Spinal cord (tissue), 10 donors: ENCODE results near the gene KCTD12. TPM values are rescaled to one million over a fixed set of nuclear protein-coding genes. Genes with fewer than 3 reads are reported as not detected.
A peak's percentile ranks its signal among the peaks of the same experiment; 100 is the strongest.

ENCODE experiments used
- DNase-seq, 6 donors: peaks; one replicate each; pipeline versions ENCODE4 v3.0.0 to v3.0.0-alpha.2; 2013 to 2015; ENCODE audit warnings: low spot score in 6 of 6, low read depth in 4 of 6
- H3K27ac ChIP-seq: one replicate; pipeline ENCODE4 v1.5.1; 2013; ENCODE audit warnings: low read depth, low read length, control low read depth
- H3K27me3 ChIP-seq: one replicate; pipeline ENCODE4 v1.6.1; 2013; ENCODE audit warnings: low read length; ENCODE audit not compliant: control insufficient read depth, insufficient read depth
- H3K36me3 ChIP-seq: one replicate; pipeline ENCODE4 v1.6.1; 2013; ENCODE audit warnings: low read length; ENCODE audit not compliant: control insufficient read depth, insufficient read depth
- H3K4me1 ChIP-seq: one replicate; pipeline ENCODE4 v1.6.1; 2013; ENCODE audit warnings: low read length; ENCODE audit not compliant: control insufficient read depth, insufficient read depth
- H3K4me3 ChIP-seq: one replicate; pipeline ENCODE4 v1.5.1; 2013; ENCODE audit warnings: low read depth, low read length, control low read depth
- H3K9me3 ChIP-seq: one replicate; pipeline ENCODE4 v1.6.1; 2013; ENCODE audit warnings: low read length; ENCODE audit not compliant: control insufficient read depth, insufficient read depth
- WGBS: methylation state at CpG from one replicate; pipeline ENCODE4 v1.1.5; 2013; ENCODE audit warnings: missing lambda C conversion rate; ENCODE audit not compliant: insufficient coverage; 5-methylcytosine and 5-hydroxymethylcytosine counted together
- polyA plus RNA-seq, 2 donors: library from polyadenylated mRNA; unstranded; fragments of 120-200 nt; gene quantifications; one replicate each; pipeline ENCODE4 v1.2.1, GENCODE V29; 2013; ENCODE audit not compliant: insufficient read length in 2 of 2
- total RNA-seq, 2 donors: library from RNA; depleted of rRNA in 1 of 2; stranded (reverse); fragments of 120-200 nt in 1 of 2; fragments of >200 nt in 1 of 2; gene quantifications; one replicate each; pipeline versions ENCODE4 v1.2.3 to v1.2.4, GENCODE V29; 2013 to 2014
- donor health status: healthy.

The KCTD12 gene
- total and polyA plus RNA-seq, 4 donors: 78.7 to 155 (median 96.2) TPM

DNA sequence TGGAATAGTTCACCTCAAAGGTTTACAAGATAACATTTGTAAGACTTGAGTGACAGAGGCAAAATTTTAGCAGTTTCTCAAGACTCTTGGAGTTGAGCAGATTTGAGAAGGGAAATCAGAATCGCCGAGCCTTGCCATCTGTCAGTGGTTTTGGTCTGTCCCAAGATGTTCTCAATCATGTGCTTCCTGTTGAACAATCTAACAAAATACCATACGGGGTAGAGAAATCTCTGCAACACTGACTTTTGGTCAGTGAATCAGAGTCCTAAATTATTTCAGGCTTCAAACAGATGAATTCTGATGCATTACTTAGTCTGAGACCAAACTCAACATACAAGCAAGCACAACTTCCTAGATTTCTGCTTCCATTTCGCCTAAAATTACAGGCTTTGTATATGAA, 3.8 kb downstream of the KCTD12 start:
- DNase-seq: peak in 1 of 6 donors; percentile 62
- peak overlapping the region; percentile 87 for H3K4me3 ChIP-seq
- WGBS: 75% methylated on average over 1 of the region's 4 CpGs

DNA sequence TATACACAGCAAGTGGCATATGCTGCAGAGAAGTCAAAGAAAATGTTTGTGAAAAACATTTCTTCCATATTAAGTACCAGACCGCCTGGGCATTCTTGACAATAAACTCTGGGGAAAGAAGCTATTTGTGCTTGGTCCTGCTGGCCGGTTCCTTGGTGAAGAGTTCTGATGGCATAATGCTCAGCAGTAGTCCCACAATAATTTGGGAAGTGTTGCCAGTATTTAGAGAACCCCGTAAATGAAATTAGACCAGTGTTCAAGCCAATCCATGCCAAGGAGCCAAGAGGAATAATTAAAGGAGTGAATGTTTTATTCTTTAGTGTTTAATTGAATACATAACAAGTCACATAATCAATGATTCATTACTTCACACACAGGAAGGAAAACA, 6.3 kb downstream of the KCTD12 start:
- H3K36me3 ChIP-seq: no peaks in the 10 kb centered on the region
- no peaks in the 10 kb centered on the region for H3K27me3 ChIP-seq
- peaks cover 3% of the 10 kb centered on the region for H3K4me1 ChIP-seq
- H3K9me3 ChIP-seq: no peaks in the 10 kb centered on the region
- DNase-seq: no peak
- 60% methylated on average over 1 of the region's 3 CpGs for WGBS
- H3K4me3 ChIP-seq: no peak overlapping the region
- H3K27ac ChIP-seq: no peak overlapping the region

More for the DNA sequence above, 3.8 kb downstream of the KCTD12 start:
- no peaks in the 10 kb centered on the region for H3K9me3 ChIP-seq
- peaks cover 4% of the 10 kb centered on the region for H3K27me3 ChIP-seq
- H3K4me1 ChIP-seq: peaks cover 16% of the 10 kb centered on the region
- no peak overlapping the region for H3K27ac ChIP-seq
- no peaks in the 10 kb centered on the region for H3K36me3 ChIP-seq

DNA sequence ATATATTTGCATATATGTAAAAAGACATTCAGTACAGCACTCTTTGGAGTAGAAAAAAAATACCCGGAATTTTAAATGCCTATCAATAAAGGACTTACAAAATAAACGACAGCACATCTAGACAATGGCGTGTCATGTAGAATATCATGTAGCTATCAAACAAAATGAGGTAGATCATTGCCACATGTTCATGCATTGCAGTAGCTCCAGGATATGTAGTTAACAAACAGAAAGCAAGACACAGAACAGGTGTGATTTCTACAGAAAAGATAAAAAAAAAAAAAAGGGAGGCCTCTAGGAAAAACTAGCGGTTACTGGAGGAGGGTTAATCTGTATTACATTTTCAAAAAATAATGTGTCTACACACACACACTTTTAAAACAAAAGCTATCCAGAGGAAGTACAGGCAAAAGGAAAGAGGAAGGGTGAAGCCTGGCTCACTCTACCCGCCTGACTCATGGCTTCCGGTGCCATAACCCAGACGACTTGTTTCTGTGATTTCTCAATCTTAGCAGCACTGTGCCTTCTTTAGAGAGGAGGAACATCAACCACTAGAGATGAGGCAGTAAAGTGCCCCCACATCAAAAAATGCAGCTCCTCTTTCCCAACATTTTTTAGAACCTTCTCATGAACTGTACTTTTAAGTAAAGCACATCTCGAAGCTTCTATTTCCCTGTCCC, 6.9 kb downstream of the KCTD12 start:
- DNase-seq: peak in 1 of 6 donors; percentile 40
- H3K27ac ChIP-seq: no peak overlapping the region

DNA sequence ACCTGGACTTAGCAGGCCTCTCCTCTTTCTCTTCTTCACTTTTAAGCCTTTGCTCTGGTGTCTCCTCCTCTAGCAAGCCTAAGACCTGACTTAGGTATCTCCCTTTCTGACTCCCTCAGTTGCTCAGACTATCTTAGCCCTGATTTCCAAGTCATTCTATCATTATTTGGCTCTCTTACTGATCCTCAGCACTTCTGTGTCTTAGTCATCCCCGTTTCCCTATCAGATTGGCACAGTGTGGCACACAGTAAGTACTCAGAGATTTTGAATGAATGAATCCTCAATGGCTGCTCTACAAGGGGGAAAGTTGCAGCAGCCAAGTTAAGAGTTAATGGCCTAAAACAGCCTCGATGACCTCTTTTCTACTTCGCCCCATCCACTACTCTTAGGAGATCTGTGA, 8.2 kb downstream of the KCTD12 start:
- H3K9me3 ChIP-seq: no peaks in the 10 kb centered on the region
- 100% methylated on average over 1 of the region's 3 CpGs for WGBS
- H3K4me1 ChIP-seq: no peaks in the 10 kb centered on the region
- H3K4me3 ChIP-seq: no peak overlapping the region
- DNase-seq: no peak
- no peaks in the 10 kb centered on the region for H3K27me3 ChIP-seq
- no peak overlapping the region for H3K27ac ChIP-seq
- no peaks in the 10 kb centered on the region for H3K36me3 ChIP-seq

More for the DNA sequence above, 6.9 kb downstream of the KCTD12 start:
- H3K4me3 ChIP-seq: no peak overlapping the region
- 79% methylated on average over 4 of the region's 8 CpGs for WGBS
- H3K36me3 ChIP-seq: no peaks in the 10 kb centered on the region
- no peaks in the 10 kb centered on the region for H3K9me3 ChIP-seq
- H3K4me1 ChIP-seq: no peaks in the 10 kb centered on the region
- H3K27me3 ChIP-seq: no peaks in the 10 kb centered on the region

DNA sequence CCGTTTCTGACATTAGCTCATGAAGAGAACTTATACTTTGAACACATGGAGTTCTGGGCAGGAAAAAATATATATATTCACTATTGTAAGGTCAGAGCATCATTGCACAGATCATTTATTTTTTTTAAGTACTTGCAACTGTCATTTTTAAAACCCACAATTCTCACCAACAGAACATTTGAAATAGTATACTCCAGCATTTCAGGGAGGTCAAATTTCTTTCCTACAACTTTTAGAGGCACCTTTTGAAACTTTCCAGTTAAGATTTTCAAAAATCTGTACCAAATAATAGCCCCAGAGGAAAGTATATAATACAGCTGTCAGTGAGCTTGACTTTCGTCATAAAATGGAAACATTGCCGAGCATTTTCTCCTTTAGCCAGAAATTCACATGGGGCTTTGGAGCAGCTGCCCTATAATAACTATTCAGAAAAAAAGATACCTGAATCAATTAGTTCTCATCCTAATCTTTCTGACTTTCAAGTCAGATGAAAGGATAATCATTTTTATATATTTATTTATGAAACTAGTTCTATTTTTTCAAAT, 10.9 kb downstream of the KCTD12 start:
- Histone ChIP-seq H3K27ac (no peak overlapping the region), H3K4me3 (no peak overlapping the region), H3K36me3 (no peaks in the 10 kb centered on the region), H3K4me1 (no peaks in the 10 kb centered on the region), H3K9me3 (no peaks in the 10 kb centered on the region), H3K27me3 (no peaks in the 10 kb centered on the region)
- no peak for DNase-seq
- 100% methylated on average over 2 of the region's 3 CpGs for WGBS

DNA sequence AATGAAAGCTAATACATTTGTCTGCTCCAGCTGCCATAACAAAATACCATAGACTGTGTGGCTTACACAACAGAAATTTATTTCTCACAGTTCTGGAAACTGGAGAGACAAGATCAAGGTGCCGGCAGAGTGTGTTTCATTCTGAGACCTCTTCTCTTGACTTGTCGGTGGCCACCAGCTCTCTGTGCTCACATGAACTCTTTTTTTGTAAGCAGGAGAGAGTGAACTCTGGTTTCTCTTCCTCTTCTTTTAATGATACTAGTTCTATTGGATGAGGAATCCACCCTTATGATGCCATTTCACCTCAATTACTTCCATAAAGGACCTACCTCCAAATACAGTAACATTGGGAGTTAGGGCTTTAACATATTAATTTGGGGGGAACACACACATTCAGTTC, 11.7 kb downstream of the KCTD12 start:
- H3K4me1 ChIP-seq: no peaks in the 10 kb centered on the region
- H3K9me3 ChIP-seq: no peaks in the 10 kb centered on the region
- no peaks in the 10 kb centered on the region for H3K27me3 ChIP-seq
- DNase-seq: no peak
- no peak overlapping the region for H3K27ac ChIP-seq
- H3K4me3 ChIP-seq: no peak overlapping the region
- H3K36me3 ChIP-seq: no peaks in the 10 kb centered on the region
- 100% methylated on average over 1 of the region's 2 CpGs for WGBS

DNA sequence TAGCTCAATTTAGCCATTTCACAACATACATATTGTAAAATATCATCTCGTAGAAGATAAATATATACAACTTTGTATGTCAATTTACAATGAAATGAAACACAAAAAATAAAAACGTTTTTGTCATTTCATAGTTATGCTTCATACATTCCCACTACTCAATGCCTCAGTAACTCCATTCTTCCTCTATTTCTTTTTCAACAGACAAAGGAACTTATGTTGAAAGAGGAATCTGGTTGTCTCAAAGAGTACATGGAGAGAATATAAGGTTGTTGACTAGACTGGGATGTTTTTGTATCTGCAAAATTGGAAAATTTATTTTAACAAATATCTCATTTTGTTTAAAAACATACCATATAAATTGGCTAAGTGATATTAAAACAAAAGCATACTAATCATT, 12.8 kb downstream of the KCTD12 start:
- Histone ChIP-seq H3K4me1 (no peaks in the 10 kb centered on the region), H3K4me3 (no peak overlapping the region), H3K27ac (peak overlapping the region; percentile 74), H3K9me3 (no peaks in the 10 kb centered on the region), H3K36me3 (no peaks in the 10 kb centered on the region), H3K27me3 (no peaks in the 10 kb centered on the region)
- no CpG with 5 or more reads among the region's 2 CpGs for WGBS
- no peak for DNase-seq

DNA sequence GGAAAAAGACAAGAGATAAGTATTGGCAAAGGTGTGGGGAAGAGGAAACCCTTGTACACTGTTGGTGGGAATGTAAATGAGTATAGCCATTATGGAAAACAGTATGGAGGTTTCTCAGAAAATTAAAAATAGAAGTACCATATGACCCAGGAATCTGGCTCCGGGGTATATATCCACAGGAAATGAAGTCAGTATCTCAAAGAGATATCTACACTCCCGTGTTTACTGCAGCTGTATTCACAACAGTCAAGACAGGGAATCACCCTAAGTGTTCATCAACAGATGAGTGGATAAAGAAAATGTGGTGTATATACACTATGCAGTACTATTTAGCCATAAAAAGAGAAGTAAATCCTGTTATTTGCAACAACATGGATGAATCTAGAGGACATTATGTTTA, 13.5 kb downstream of the KCTD12 start:
- no peak for DNase-seq
- H3K27ac ChIP-seq: peak overlapping the region; percentile 74
- H3K9me3 ChIP-seq: no peaks in the 10 kb centered on the region
- no peaks in the 10 kb centered on the region for H3K36me3 ChIP-seq
- H3K27me3 ChIP-seq: no peaks in the 10 kb centered on the region
- H3K4me1 ChIP-seq: no peaks in the 10 kb centered on the region
- no CpG with 5 or more reads among the region's 2 CpGs for WGBS
- H3K4me3 ChIP-seq: no peak overlapping the region

DNA sequence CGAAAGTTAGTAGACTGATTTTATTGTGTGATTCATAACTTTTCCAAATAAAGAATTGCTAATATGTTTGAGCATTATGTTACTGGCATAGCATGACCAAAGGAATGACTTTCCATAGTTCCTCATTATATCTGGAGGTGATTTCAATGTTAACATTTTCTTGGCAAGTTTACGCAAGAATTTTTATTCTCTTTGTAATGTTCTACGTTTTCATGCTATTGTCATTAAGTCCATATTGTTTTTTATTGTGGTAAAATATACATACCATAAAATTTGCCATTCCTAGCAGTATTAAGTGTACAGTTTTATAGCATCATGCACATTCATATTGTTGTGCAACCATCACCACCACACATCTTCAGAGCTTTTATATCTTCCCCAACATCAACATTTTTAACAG, 14.8 kb downstream of the KCTD12 start:
- no peaks in the 10 kb centered on the region for H3K27me3 ChIP-seq
- DNase-seq: no peak
- H3K9me3 ChIP-seq: no peaks in the 10 kb centered on the region
- H3K36me3 ChIP-seq: no peaks in the 10 kb centered on the region
- H3K27ac ChIP-seq: no peak overlapping the region
- H3K4me1 ChIP-seq: no peaks in the 10 kb centered on the region
- no CpG with 5 or more reads among the region's 3 CpGs for WGBS
- no peak overlapping the region for H3K4me3 ChIP-seq

DNA sequence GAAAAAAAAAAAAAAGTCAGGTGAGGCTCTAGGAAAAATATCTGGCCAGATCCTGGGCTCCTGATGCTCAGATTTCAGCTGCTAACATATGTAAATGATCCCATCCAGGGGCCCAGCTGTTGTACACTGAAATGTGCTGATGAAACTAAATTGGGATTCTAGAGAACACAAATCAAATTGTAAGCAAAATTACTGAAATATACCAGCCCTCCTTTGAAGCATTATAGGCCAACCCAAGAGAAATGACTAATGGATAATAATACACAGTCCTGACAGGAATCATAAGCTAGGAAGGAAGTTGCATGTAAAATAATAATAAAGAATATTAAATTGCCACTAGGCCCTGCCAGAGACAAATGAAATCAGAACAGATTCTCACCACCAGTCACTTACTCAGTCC, 17.8 kb downstream of the KCTD12 start:
- H3K9me3 ChIP-seq: no peaks in the 10 kb centered on the region
- H3K4me3 ChIP-seq: no peak overlapping the region
- no peaks in the 10 kb centered on the region for H3K36me3 ChIP-seq
- no peak overlapping the region for H3K27ac ChIP-seq
- DNase-seq: peak in 1 of 6 donors; percentile 61
- H3K27me3 ChIP-seq: no peaks in the 10 kb centered on the region
- no peaks in the 10 kb centered on the region for H3K4me1 ChIP-seq
